Measurements from ENCODE around the gene CDH19. TPM values are rescaled to one million over a fixed set of nuclear protein-coding genes. Genes with fewer than 3 reads are reported as not detected.

CDH19 gene, protein sequence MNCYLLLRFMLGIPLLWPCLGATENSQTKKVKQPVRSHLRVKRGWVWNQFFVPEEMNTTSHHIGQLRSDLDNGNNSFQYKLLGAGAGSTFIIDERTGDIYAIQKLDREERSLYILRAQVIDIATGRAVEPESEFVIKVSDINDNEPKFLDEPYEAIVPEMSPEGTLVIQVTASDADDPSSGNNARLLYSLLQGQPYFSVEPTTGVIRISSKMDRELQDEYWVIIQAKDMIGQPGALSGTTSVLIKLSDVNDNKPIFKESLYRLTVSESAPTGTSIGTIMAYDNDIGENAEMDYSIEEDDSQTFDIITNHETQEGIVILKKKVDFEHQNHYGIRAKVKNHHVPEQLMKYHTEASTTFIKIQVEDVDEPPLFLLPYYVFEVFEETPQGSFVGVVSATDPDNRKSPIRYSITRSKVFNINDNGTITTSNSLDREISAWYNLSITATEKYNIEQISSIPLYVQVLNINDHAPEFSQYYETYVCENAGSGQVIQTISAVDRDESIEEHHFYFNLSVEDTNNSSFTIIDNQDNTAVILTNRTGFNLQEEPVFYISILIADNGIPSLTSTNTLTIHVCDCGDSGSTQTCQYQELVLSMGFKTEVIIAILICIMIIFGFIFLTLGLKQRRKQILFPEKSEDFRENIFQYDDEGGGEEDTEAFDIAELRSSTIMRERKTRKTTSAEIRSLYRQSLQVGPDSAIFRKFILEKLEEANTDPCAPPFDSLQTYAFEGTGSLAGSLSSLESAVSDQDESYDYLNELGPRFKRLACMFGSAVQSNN
- not detected in 2 replicates for total RNA-seq

DNA sequence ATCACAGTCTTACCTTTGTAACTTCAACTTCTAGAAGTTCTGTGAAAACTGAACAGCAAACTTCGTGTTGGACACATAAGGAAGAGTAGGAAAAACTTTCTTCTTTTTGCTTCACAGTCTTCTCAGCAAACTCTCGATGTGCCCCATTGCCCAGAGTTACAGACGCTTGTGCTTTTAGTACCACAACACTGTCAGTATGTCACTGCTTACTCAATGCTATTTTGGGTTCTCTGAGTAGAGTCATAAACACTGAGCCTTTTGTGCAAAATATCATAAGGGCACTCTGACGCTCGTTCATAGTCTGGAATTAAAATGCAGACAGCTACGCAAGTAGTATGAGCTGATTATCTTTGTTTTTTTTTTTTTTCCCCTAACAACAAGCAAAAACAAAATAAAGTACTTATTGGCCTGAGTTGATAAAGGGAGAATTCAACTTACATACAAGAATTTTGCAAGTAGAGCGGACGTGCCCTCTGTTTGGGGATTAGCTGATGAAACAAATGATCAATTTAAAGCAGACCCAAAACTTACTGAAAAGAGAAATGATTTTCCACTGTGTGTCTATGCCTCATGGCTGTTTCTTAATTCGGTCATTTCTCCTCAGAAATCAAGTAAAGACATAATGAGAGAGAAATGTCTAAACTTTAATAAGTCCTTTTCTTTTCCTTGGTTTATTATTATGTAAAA lies at the start of gene CDH19:
Gene CDH19 (minus strand): TSS at position 150 of the 687 bp plus-strand sequence. CDS start 31,886 bp downstream, outside the sequence.

